Measurements from ENCODE around the gene LRRC51. TPM values are rescaled to one million over a fixed set of nuclear protein-coding genes. Genes with fewer than 3 reads are reported as not detected.

LRRC51 gene, protein sequence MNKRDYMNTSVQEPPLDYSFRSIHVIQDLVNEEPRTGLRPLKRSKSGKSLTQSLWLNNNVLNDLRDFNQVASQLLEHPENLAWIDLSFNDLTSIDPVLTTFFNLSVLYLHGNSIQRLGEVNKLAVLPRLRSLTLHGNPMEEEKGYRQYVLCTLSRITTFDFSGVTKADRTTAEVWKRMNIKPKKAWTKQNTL
- total RNA-seq, result 4.3 and 8.7 TPM in 2 replicates

DNA sequence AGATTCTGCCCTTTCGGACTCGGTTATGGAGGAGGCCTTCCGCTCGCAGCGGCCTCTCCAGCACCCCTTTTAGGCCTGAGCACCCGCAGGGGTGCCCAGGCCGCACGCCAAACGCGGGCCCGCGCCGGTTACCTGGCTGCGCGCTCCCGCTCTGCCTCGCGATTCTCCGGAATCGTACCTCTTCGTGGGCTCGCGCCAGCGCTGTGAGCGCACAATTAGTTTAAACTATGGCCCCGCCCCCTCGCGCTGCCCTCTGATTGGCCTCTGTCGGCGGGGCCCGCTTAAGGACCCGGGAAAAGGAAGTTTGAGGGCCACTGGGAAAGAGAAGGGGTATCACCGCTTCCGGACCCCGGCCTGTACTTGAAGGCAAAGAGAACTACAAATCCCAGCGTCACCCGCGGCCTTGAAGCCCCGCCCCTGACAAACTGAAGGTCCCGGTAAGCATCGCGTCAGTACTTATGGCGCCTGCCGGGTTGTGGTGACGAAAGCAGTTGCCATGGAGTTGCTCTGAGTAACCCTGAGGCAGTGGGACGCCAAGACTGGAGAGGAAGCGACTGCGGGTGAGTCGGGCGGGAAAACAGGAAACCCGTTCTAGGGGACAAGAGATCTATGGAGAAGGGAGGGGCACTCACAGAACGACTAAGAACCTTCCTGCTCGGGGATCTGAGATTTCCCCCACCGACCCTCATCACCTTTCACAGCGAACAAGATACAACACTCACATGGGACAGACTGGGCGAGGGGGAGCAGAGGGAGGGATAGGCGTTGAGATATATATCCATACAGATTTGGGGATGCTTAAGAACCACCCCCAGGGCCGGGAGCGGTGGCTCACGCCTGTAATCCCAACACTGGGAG lies at the start of gene LRRC51, which contains the start of gene NUMA1:
LRRC51 (plus strand) TSS at position 525 of the 858 bp plus-strand sequence. CDS start 8,234 bp downstream, outside the sequence.
NUMA1 (minus strand) TSS at position 217 of the 858 bp plus-strand sequence. CDS start 44,599 bp downstream, outside the sequence.

DNA sequence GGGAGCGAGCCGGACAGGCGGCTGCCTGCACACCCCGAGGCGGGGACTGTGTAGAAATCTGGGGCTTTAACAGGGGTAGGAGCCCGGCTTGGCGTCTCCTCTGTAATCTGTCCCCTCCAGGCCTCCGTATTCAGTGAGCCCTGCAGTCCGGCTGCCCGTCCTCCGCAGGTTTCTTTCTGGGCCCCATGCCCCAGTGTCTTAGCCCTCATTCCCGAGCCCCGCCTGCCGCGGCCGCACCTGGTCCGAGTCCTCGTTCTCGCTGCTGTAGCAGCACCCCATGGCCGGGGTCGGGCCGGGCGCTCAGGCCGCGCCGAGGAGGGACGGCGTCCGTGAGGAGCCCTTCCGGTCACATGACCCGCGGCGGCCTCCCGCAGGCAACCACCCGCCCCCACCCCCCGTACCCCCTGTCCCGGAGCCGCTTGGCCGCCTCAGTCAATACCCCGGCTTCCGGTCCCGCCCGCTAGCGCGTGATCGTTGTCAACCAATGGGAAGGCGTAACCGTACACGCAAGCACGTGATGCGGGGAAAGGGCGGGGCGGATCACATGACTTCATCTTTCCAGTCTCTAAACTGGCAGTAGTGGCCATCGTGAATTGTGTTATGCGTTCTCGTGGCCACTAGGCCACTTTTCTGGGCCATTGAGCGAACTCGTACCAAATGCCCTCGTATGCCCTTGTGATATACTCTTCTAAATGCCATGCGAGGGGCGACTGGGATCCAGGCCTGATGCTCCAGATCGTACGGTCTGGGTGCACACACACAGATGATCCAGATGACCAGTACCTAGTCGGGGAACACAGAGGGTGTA lies 22.5 kb downstream of the LRRC51 start, which contains the start of gene LAMTOR1:
LAMTOR1 (minus strand) TSS at position 352 of the 808 bp plus-strand sequence; CDS start at position 279, 73 bp downstream.

DNA sequence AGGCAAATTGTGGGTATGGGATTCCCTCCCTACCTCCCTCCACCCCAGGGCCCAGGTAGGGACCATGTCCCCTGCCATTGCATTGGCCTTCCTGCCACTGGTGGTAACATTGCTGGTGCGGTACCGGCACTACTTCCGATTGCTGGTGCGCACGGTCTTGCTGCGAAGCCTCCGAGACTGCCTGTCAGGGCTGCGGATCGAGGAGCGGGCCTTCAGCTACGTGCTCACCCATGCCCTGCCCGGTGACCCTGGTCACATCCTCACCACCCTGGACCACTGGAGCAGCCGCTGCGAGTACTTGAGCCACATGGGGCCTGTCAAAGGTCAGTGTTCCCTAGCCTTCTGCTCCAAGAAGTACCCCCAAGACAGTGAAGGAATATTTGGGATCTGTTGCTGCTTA lies 25.2 kb downstream of the LRRC51 start, which contains the start of gene TOMT:
TOMT (plus strand) TSS at position 37 of the 400 bp plus-strand sequence; CDS start at position 65, 28 bp downstream.

DNA sequence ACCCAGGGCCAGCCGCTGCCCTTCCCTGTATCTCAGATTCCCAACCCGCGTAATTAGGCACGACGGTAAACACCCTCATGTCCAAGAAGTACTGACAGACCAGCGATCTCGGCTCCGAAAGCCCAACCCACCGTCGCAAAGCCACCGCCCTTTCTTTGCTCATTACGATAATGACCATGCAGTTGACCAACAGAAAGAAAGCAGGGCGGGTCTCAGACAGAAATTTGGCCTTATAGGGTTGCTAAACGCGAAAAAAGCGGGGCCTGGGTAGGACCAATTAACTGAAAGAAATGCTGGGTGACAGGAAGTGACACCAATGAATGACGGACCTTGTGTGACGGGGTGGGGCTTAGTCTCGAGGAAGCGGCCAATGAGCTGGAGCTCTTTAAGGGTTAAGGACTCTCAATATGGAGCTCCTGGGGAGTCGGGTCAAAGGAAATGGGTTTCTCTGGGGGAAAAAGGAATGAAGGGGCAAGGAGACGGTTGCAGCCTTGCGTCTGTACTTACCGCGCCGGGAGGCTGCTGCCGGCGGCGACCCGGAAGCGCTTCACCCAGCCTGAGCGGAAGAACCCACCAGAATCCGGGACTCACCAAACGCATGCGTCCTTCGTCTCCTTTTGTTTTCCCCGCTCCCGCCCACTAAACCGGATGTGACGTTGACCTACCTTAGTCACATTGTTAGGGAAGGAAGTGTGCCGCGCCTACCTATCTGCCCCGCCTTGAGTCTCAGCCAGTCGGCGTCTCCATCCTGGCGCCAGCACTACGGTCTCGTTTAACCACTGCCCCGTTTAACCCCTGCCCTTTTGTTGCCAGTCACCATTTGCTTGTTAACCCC lies 31.7 kb downstream of the LRRC51 start, which contains the start of gene ANAPC15:
ANAPC15 (minus strand) TSS at position 553 of the 835 bp plus-strand sequence. CDS start 1,419 bp downstream, outside the sequence.

DNA sequence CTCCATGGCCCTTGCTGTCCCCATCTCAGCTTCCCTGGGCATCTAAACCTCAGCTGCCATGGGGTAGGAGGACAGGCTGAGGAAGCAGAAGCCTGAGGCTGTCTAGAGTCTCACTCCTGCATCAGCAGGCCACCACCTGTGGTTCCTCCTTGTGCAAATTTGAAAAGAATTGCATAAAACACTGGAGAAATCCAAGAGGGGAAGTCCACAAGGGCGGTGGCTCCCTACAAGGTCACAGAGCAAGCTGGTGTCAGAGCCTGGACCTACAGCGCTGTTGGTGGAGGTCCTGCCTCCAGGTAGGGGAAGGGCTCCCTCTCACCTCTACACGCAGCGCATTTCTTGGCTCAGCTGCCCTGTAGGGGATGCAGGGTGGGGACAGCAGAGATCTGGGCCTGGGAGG lies 54.8 kb downstream of the LRRC51 start, which contains the start of gene FOLR3:
FOLR3 (plus strand) TSS at position 253 of the 400 bp plus-strand sequence. CDS start 228 bp downstream, outside the sequence.

Other genes with a start within 250 kb of the LRRC51 start
- not detected in 2 replicates for gene DEFB108B, start 247.7 kb upstream of the LRRC51 start, total RNA-seq
- gene DEFB131B, start 202.4 kb upstream of the LRRC51 start, total RNA-seq, result not detected in 2 replicates
- gene XNDC1N, start 152.3 kb upstream of the LRRC51 start, total RNA-seq, result 1.8 and 7.8 TPM in 2 replicates
- 25.7 and 27.7 TPM in 2 replicates for gene RNF121, start 151.8 kb upstream of the LRRC51 start, total RNA-seq
- gene IL18BP, start 81.9 kb upstream of the LRRC51 start, total RNA-seq, result 0.86 and 0.89 TPM in 2 replicates
- gene NUMA1, start 308 bp upstream of the LRRC51 start, total RNA-seq, result 124 TPM in 2 replicates
- gene LAMTOR1, start 22.4 kb downstream of the LRRC51 start, total RNA-seq, result 171 and 225 TPM in 2 replicates
- 1.9 TPM in 1 of 2 replicates, not detected in the other for gene TOMT, start 25.1 kb downstream of the LRRC51 start, total RNA-seq
- 52.3 and 85.6 TPM in 2 replicates for gene ANAPC15, start 31.8 kb downstream of the LRRC51 start, total RNA-seq
- not detected in 2 replicates for gene FOLR3, start 54.9 kb downstream of the LRRC51 start, total RNA-seq
- gene FOLR1, start 111.3 kb downstream of the LRRC51 start, total RNA-seq, result 1.2 TPM in 1 of 2 replicates, not detected in the other
- gene FOLR2, start 135.9 kb downstream of the LRRC51 start, total RNA-seq, result not detected in 2 replicates
- gene INPPL1, start 143.9 kb downstream of the LRRC51 start, total RNA-seq, result 60.8 and 98.0 TPM in 2 replicates
- gene PHOX2A, start 163.3 kb downstream of the LRRC51 start, total RNA-seq, result 1.2 TPM in 1 of 2 replicates, not detected in the other

Measured in myometrial cell (primary cell).